GM20000 (cell line): ENCODE data around the gene PPP6R3.

Experiments used
- DNase-seq: peaks from one replicate; pipeline ENCODE4 v3.0.0; 2012; ENCODE audit warnings: low spot score
- CTCF ChIP-seq: IDR thresholded peaks from 2 replicates; pipeline ENCODE4 v1.5.1; 2012; ENCODE audit warnings: mild to moderate bottlenecking, control low read depth; ENCODE audit errors: extremely low read depth, missing control alignments

PPP6R3 gene

GRCh38 chr11:68655806-68656205 lies 195.3 kb downstream of the PPP6R3 start:
- no peak for TF ChIP-seq CTCF
- no peak for DNase-seq

GRCh38 chr11:68657021-68657780 lies 196.6 kb downstream of the PPP6R3 start:
- no peak for TF ChIP-seq CTCF
- no peak for DNase-seq

- no peak for DNase-seq
- no peak for TF ChIP-seq CTCF
These were observed 197.5 kb downstream of the PPP6R3 start for GRCh38 chr11:68658097-68658496.

GRCh38 chr11:68658661-68659060 lies 198.1 kb downstream of the PPP6R3 start:
- TF ChIP-seq CTCF, result no peak
- DNase-seq, result no peak

- TF ChIP-seq CTCF, result no peak
- DNase-seq, result no peak
These were observed 198.8 kb downstream of the PPP6R3 start for GRCh38 chr11:68659158-68659921.

GRCh38 chr11:68660066-68660810 lies 199.7 kb downstream of the PPP6R3 start:
- TF ChIP-seq CTCF, result no peak
- no peak for DNase-seq

GRCh38 chr11:68661014-68661413 lies 200.5 kb downstream of the PPP6R3 start:
- DNase-seq, result no peak
- no peak for TF ChIP-seq CTCF
